ENCODE data around the gene KLK8. TPM values are rescaled to one million over a fixed set of nuclear protein-coding genes. Genes with fewer than 3 reads are reported as not detected.

The KLK8 gene
- total and polyA plus RNA-seq, 2 of the 13 experiments (the other 11 are each of a cell fraction or from before 2014, with no cell fraction given): not detected

DNA sequence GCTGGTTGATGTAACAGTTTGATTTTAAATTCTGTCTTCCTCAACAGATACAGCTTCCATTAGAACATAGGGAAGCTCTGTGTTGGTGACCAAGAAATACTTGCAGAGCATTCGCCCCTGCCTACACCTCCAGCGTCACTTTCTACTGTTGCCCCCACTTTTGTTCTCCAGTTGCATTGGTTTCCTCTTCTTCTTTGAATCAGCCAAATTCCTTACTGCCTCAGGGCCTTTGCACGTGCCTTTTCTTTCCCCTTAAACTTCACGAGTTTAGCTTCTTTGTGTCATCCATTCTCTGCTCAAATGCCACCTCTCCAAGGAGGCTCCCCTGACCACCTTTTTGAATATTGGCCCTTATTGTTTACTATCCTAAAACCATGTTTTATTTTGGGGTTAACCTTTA, 54.3 kb downstream of the KLK8 start:
- 7% methylated on average over 4 of the region's 4 CpGs for WGBS (ENCODE audit: low lambda C conversion rate)
- Histone ChIP-seq H2AFZ (ENCODE audit: low read length) (no peak overlapping the region), H3K27ac (ENCODE audit: extremely low read length, insufficient read depth, low read length) (no peak overlapping the region), H3K9ac (ENCODE audit: insufficient read depth, low read depth, low read length) (no peak overlapping the region), H3K79me2 (ENCODE audit: insufficient read depth, low read length) (no peaks in the 10 kb centered on the region), H4K20me1 (ENCODE audit: insufficient read depth, low read length) (no peaks in the 10 kb centered on the region), H3K4me3 (replicated peaks in 1 of 3; ENCODE audit: insufficient read depth in 1 of 3, low read depth in 2 of 3, low read length in 3 of 3) (no peak overlapping the region), H3K4me1 (ENCODE audit: insufficient read depth, low read length) (no peaks in the 10 kb centered on the region), H3K36me3 (replicated peaks in 1 of 2; ENCODE audit: control insufficient read depth in 1 of 2, insufficient read depth in 2 of 2, low read length in 2 of 2) (no peaks in the 10 kb centered on the region), H3K4me2 (ENCODE audit: low read depth, low read length) (no peak overlapping the region), H3K9me3 (ENCODE audit: low read length) (no peaks in the 10 kb centered on the region), H3K27me3 (ENCODE audit: control insufficient read depth in 1 of 2, insufficient read depth in 2 of 2, low read length in 2 of 2) (peaks cover 0 to 7% of the 10 kb centered on the region in 2 experiments; a peak in 2 of 5 replicates)
- intact Hi-C loops (cut with micrococcal nuclease; ENCODE audit: unreplicated experiment): no loop called here
- FAIRE-seq (no peak), DNase-seq (ENCODE audit: low spot score) (no peak), ATAC-seq (no peak)
- POLR2A ChIA-PET: no interaction called here
- CTCF ChIA-PET (ENCODE audit: low intra/inter-chr PET ratio, low total read pairs): no interaction called here
- in situ Hi-C loops (cut with HindIII; ENCODE audit: extremely low pct_ligation_motif_present, low pct_unique_long_range_greater_than_20kb): loop anchor here (25.0 kb wide), 1 partner anchor 140 kb away; the partner anchor contains the start of gene KLK14
- no TSS peak for BruUV-seq (replicated peaks)
- TF ChIP-seq, protein P1, sequence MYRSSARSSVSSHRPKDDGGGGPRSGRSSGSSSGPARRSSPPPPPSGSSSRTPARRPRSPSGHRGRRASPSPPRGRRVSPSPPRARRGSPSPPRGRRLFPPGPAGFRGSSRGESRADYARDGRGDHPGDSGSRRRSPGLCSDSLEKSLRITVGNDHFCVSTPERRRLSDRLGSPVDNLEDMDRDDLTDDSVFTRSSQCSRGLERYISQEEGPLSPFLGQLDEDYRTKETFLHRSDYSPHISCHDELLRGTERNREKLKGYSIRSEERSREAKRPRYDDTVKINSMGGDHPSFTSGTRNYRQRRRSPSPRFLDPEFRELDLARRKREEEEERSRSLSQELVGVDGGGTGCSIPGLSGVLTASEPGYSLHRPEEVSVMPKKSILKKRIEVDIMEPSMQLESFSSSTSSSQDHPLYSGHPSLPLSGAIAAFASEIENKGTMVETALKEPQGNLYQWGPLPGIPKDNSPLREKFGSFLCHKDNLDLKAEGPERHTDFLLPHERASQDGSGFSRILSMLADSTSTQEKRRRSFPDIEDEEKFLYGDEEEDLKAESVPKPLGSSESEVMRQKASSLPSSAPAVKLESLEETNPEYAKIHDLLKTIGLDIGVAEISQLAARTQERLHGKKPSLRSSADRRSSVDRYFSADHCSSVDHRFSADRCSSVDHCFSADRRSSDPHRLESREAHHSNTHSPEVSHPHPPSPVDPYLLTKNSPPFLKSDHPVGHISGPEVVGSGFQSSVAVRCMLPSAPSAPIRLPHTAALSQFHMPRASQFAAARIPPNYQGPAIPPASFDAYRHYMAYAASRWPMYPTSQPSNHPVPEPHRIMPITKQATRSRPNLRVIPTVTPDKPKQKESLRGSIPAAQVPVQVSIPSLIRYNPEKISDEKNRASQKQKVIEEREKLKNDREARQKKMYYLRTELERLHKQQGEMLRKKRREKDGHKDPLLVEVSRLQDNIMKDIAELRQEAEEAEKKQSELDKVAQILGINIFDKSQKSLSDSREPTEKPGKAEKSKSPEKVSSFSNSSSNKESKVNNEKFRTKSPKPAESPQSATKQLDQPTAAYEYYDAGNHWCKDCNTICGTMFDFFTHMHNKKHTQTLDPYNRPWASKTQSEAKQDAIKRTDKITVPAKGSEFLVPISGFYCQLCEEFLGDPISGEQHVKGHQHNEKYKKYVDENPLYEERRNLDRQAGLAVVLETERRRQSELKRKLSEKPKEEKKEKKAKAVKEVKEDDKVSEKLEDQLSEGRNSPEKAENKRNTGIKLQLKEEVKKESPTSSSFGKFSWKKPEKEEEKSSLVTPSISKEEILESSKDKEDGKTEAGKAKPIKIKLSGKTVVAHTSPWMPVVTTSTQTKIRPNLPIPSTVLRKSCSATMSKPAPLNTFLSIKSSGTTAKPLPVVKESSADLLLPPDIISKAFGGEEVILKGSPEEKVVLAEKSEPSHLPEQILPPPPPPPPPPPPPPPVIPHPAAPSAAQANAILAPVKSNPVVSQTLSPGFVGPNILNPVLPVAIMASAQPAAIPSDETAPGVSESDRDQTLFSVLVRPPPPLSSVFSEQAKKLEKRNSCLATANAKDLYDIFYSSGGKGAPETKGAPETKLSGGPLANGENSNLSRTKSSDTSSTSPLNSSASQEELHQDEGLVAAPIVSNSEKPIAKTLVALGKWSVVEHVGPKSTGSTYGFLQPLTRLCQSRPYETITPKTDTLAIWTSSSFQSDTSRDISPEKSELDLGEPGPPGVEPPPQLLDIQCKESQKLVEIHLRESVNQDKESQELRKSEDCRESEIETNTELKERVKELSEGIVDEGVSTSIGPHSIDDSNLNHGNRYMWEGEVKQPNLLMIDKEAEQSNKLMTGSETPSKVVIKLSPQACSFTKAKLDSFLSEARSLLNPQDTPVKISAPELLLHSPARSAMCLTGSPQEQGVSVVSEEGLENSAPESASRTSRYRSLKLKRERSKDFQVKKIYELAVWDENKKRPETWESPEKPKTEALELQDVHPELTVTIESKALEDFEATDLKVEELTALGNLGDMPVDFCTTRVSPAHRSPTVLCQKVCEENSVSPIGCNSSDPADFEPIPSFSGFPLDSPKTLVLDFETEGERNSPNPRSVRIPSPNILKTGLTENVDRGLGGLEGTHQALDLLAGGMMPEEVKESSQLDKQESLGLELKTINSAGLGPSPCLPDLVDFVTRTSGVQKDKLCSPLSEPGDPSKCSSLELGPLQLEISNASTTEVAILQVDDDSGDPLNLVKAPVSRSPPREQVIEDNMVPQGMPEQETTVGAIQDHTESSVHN (CRISPR knock-in tag; IDR thresholded peaks at IDR 0.05): no peak
- no peak for TF ChIP-seq ZBTB38 (CRISPR knock-in tag; IDR thresholded peaks at IDR 0.05)
- TF ChIP-seq RFXAP (CRISPR knock-in tag; IDR thresholded peaks at IDR 0.05; ENCODE audit: borderline replicate concordance): no peak
- TF ChIP-seq NFYB (CRISPR knock-in tag; IDR thresholded peaks at IDR 0.05): no peak
- no peak for TF ChIP-seq HNRNPLL (IDR thresholded peaks at IDR 0.05; ENCODE audit: low read depth, low read length, poor library complexity, severe bottlenecking)
- no peak for TF ChIP-seq KDM5A (IDR thresholded peaks at IDR 0.05; ENCODE audit: borderline replicate concordance, low read length)
- TF ChIP-seq ATF1 (CRISPR knock-in tag; IDR thresholded peaks at IDR 0.05): no peak
- TF ChIP-seq ZNF256 (CRISPR knock-in tag; conservative IDR thresholded peaks at IDR 0.05): no peak
- TF ChIP-seq RAD51 (IDR thresholded peaks at IDR 0.05; ENCODE audit: borderline replicate concordance): no peak
- TF ChIP-seq SMAD1 (CRISPR knock-in tag; IDR thresholded peaks at IDR 0.05; ENCODE audit: borderline replicate concordance, low read depth): no peak
- TF ChIP-seq ZFY (CRISPR knock-in tag; IDR thresholded peaks at IDR 0.05): no peak
- TF ChIP-seq ARNT2 (CRISPR knock-in tag; IDR thresholded peaks at IDR 0.05; ENCODE audit: low read depth): no peak
- TF ChIP-seq, protein P2, sequence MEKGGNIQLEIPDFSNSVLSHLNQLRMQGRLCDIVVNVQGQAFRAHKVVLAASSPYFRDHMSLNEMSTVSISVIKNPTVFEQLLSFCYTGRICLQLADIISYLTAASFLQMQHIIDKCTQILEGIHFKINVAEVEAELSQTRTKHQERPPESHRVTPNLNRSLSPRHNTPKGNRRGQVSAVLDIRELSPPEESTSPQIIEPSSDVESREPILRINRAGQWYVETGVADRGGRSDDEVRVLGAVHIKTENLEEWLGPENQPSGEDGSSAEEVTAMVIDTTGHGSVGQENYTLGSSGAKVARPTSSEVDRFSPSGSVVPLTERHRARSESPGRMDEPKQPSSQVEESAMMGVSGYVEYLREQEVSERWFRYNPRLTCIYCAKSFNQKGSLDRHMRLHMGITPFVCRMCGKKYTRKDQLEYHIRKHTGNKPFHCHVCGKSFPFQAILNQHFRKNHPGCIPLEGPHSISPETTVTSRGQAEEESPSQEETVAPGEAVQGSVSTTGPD (CRISPR knock-in tag; IDR thresholded peaks at IDR 0.05): no peak
- TF ChIP-seq NFE2 (CRISPR knock-in tag; IDR thresholded peaks at IDR 0.05): no peak
- no peak for TF ChIP-seq CTCF (CRISPR knock-in tag; IDR thresholded peaks at IDR 0.05)

All from HepG2 (cell line).